NCI-H524 treated with DMSO at 0.1 percent for 48 hours (cell line): ENCODE results near the gene RPN2.

Source experiments
- DNase-seq: peaks from one replicate; lab custom pipeline; 2025; lab: John Stamatoyannopoulos, UW

Gene RPN2

GRCh38 chr20:37243076-37243936 is 64.2 kb downstream of the RPN2 start:
- DNase-seq, result no peak

- no peak for DNase-seq
These were observed 64.9 kb downstream of the RPN2 start for GRCh38 chr20:37243937-37244571.

- DNase-seq, result no peak
These were observed 65.4 kb downstream of the RPN2 start for GRCh38 chr20:37244572-37244957.

- DNase-seq, result no peak
These were observed 66.4 kb downstream of the RPN2 start for GRCh38 chr20:37245216-37246150.

- DNase-seq, result no peak
These were observed 67.6 kb downstream of the RPN2 start for GRCh38 chr20:37246736-37247135.

GRCh38 chr20:37247547-37247946 is 68.4 kb downstream of the RPN2 start:
- no peak for DNase-seq

GRCh38 chr20:37249304-37249703 is 70.2 kb downstream of the RPN2 start:
- DNase-seq, result no peak

GRCh38 chr20:37251825-37252477 is 72.8 kb downstream of the RPN2 start:
- no peak for DNase-seq

- DNase-seq, result no peak
These were observed 74.0 kb downstream of the RPN2 start for GRCh38 chr20:37253087-37253486.

GRCh38 chr20:37254114-37254878 is 75.2 kb downstream of the RPN2 start:
- DNase-seq, result no peak

GRCh38 chr20:37256286-37256685 is 77.2 kb downstream of the RPN2 start:
- DNase-seq, result no peak

GRCh38 chr20:37257530-37257929 is 78.4 kb downstream of the RPN2 start:
- no peak for DNase-seq

- DNase-seq, result no peak
These were observed 78.9 kb downstream of the RPN2 start for GRCh38 chr20:37257988-37258387.

- DNase-seq, result no peak
These were observed 79.9 kb downstream of the RPN2 start for GRCh38 chr20:37259031-37259430.

GRCh38 chr20:37259865-37260264 is 80.7 kb downstream of the RPN2 start:
- DNase-seq, result no peak

GRCh38 chr20:37260923-37261322 is 81.8 kb downstream of the RPN2 start:
- no peak for DNase-seq

GRCh38 chr20:37261714-37262113 is 82.6 kb downstream of the RPN2 start, which contains the start of gene GHRH:
Gene GHRH (minus strand): TSS chr20:37261814. CDS start chr20:37256889, 4,925 bp downstream.
- DNase-seq, result no peak

- DNase-seq, result no peak
These were observed 83.4 kb downstream of the RPN2 start for GRCh38 chr20:37262505-37262904.

- DNase-seq, result no peak
These were observed 84.6 kb downstream of the RPN2 start for GRCh38 chr20:37263686-37264085.

GRCh38 chr20:37265152-37265551 is 86.0 kb downstream of the RPN2 start:
- no peak for DNase-seq
